ENCODE measurements around the gene ROR2. TPM values are rescaled to one million over a fixed set of nuclear protein-coding genes. Genes with fewer than 3 reads are reported as not detected.

ROR2 gene
- total and polyA plus RNA-seq, 2 of the 8 experiments (the other 6 are each of a cell fraction or from before 2014, with no cell fraction given) = 2.7 to 4.3 TPM

DNA sequence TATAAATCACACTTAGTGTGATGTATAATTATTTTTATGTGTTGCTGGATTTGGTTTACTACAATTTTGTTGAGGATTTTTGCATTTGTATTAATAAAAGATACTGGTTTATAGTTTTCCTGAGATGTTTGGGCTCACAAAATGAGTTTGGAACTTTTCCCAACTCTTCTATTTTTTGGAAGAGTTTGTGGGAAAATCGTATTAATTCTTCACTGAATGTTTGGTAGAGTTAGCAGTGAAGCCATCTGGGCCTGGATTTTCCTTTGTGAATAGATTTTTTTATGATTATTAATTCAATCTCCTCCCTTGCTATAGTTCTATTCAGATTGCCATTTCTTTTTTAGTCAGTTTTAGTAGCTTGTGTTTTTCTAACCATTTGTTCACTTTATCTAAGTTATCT lies 324.7 kb downstream of the ROR2 start (continued):
- TF ChIP-seq CHD7 (IDR thresholded peaks at IDR 0.05; ENCODE audit: insufficient replicate concordance, low read length) (no peak), SIX5 (IDR thresholded peaks at IDR 0.05; ENCODE audit: low read depth, low read length) (no peak), ZNF274 (IDR thresholded peaks at IDR 0.05; ENCODE audit: borderline replicate concordance, extremely low read depth, low read length) (no peak), TCF12 (IDR thresholded peaks at IDR 0.05; ENCODE audit: low read depth, low read length) (no peak), CBX5 (IDR thresholded peaks at IDR 0.05; ENCODE audit: low read depth, low read length) (no peak), MAFK (IDR thresholded peaks at IDR 0.05; ENCODE audit: low read depth, low read length) (no peak), FOSL1 (IDR thresholded peaks at IDR 0.05; ENCODE audit: insufficient read depth, low read depth, low read length) (no peak), POU5F1 (IDR thresholded peaks at IDR 0.05; ENCODE audit: low read depth, low read length) (no peak), BACH1 (IDR thresholded peaks at IDR 0.05; ENCODE audit: low read length) (no peak)
- TF ChIP-seq, protein P1, sequence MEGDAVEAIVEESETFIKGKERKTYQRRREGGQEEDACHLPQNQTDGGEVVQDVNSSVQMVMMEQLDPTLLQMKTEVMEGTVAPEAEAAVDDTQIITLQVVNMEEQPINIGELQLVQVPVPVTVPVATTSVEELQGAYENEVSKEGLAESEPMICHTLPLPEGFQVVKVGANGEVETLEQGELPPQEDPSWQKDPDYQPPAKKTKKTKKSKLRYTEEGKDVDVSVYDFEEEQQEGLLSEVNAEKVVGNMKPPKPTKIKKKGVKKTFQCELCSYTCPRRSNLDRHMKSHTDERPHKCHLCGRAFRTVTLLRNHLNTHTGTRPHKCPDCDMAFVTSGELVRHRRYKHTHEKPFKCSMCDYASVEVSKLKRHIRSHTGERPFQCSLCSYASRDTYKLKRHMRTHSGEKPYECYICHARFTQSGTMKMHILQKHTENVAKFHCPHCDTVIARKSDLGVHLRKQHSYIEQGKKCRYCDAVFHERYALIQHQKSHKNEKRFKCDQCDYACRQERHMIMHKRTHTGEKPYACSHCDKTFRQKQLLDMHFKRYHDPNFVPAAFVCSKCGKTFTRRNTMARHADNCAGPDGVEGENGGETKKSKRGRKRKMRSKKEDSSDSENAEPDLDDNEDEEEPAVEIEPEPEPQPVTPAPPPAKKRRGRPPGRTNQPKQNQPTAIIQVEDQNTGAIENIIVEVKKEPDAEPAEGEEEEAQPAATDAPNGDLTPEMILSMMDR (IDR thresholded peaks at IDR 0.05; ENCODE audit: control extremely low read depth in 1 of 3, insufficient read depth in 1 of 3, low read depth in 1 of 3, low read length in 3 of 3) = no peak

Data from H1 (cell line).